HCT116 (cell line): Measurements from ENCODE around the gene BSND. TPM values are rescaled to one million over a fixed set of nuclear protein-coding genes. Genes with fewer than 3 reads are reported as not detected.

Experiments used
- ATAC-seq: fragments of 200-7000 bp; cut with Tn5 transposase; 2 replicates; pipeline ENCODE4 v1.9.1; 2020; ENCODE audit warnings: mild to moderate bottlenecking, moderate library complexity
- BruUV-seq: library from RNA; stranded (reverse); fragments of 400-500 nt; replicated peaks from 2 replicates; lab custom pipeline; 2021; lab: Mats Ljungman, UMichigan
- CTCF ChIA-PET: fragments of 300-600 bp; sonication (Branson Sonifier 250); formaldehyde crosslinking; loops from one replicate; lab custom pipeline; 2021; ENCODE audit warnings: antibody characterized with exemption; lab: Charles Lee
- POLR2A ChIA-PET: fragments of 300-600, 350-600 bp; sonication (Branson Sonifier 250); formaldehyde crosslinking; loops from one replicate; lab custom pipeline; 2021; ENCODE audit warnings: antibody characterized with exemption; lab: Charles Lee
- RAD21 ChIA-PET, 2 experiments: fragments of 300-600 bp; sonication (Branson Sonifier 250); formaldehyde crosslinking; loops; one replicate each; lab custom pipeline; 2023; ENCODE audit warnings: low total read pairs in 2 of 2; ENCODE audit not compliant: uncharacterized antibody in 2 of 2, unreplicated experiment in 2 of 2, low non-redundant PET in 1 of 2; lab: Charles Lee
- DNase-seq: peaks from one replicate; pipeline ENCODE4 v3.0.0-alpha.2; 2010; ENCODE audit warnings: low read depth, low spot score
- H2AFZ ChIP-seq: fragments of 200-600 bp; shearing (Covaris generic), sonication (generic); 2 replicates; pipeline ENCODE4 v1.6.1; 2017; ENCODE audit warnings: low read depth, mixed run types, mixed read lengths, antibody characterized with exemption, low read length; ENCODE audit not compliant: poor library complexity, severe bottlenecking
- H3K27ac ChIP-seq: 2 replicates; pipeline ENCODE4 v1.5.1; 2012; ENCODE audit warnings: low read depth, low read length
- H3K27me3 ChIP-seq: fragments of 200-600 bp; sonication (generic); 2 replicates; pipeline ENCODE4 v1.6.1; 2016; ENCODE audit warnings: mixed run types, low read length, mixed read lengths; ENCODE audit not compliant: insufficient read depth
- H3K36me3 ChIP-seq, 2 experiments: fragments of 200-500 bp in 1 of 2; fragments of 200-600 bp in 1 of 2; sonication (Bioruptor generic) in 1 of 2; sonication (generic) in 1 of 2; 2 replicates each; pipeline versions ENCODE4 v1.5.1 to v1.6.1; 2014 to 2016; ENCODE audit warnings: low read length in 2 of 2, inconsistent platforms in 1 of 2, mixed read lengths in 1 of 2, mixed run types in 1 of 2; ENCODE audit not compliant: insufficient read depth in 2 of 2, control insufficient read depth in 1 of 2
- H3K4me1 ChIP-seq, 2 experiments: fragments of 200-600 bp in 1 of 2; sonication (generic) in 1 of 2; 2 replicates each; pipeline versions ENCODE4 v1.5.1 to v1.6.1; 2012 to 2017; ENCODE audit warnings: low read length in 2 of 2, inconsistent platforms in 1 of 2, mild to moderate bottlenecking in 1 of 2, mixed read lengths in 1 of 2, mixed run types in 1 of 2, moderate library complexity in 1 of 2; ENCODE audit not compliant: insufficient read depth in 2 of 2, control insufficient read depth in 1 of 2
- H3K4me2 ChIP-seq: fragments of 200-600 bp; sonication (generic); 2 replicates; pipeline ENCODE4 v1.6.1; 2017; ENCODE audit warnings: mixed run types, low read length, mixed read lengths
- H3K4me3 ChIP-seq, 2 experiments: fragments of 200-600 bp in 1 of 2; sonication (generic) in 1 of 2; replicated peaks in 1 of 2; 2 replicates each; pipeline ENCODE4 v1.5.1; 2011 to 2016; ENCODE audit warnings: low read length in 2 of 2, control low read depth in 1 of 2, low read depth in 1 of 2, mild to moderate bottlenecking in 1 of 2, mixed read lengths in 1 of 2, mixed run types in 1 of 2
- H3K79me2 ChIP-seq: fragments of 200-600 bp; sonication (generic); 2 replicates; pipeline ENCODE4 v1.6.1; 2017; ENCODE audit warnings: mild to moderate bottlenecking, mixed run types, low read length, moderate library complexity, mixed read lengths; ENCODE audit not compliant: insufficient read depth
- H3K9ac ChIP-seq: fragments of 200-600 bp; sonication (generic); 2 replicates; pipeline ENCODE4 v1.6.1; 2016; ENCODE audit warnings: low read length, mixed read lengths
- H3K9me2 ChIP-seq: fragments of 200-600 bp; sonication (generic), shearing (Covaris generic); 2 replicates; pipeline ENCODE4 v1.6.1; 2017; ENCODE audit warnings: mixed run types, mild to moderate bottlenecking, moderate library complexity; ENCODE audit not compliant: insufficient read depth
- H3K9me3 ChIP-seq, 2 experiments: fragments of 200-500 bp in 1 of 2; fragments of 200-600 bp in 1 of 2; sonication (Bioruptor generic) in 1 of 2; sonication (generic) in 1 of 2; 2 replicates each; pipeline ENCODE4 v1.6.1; 2014 to 2017; ENCODE audit warnings: low read length in 2 of 2, mixed read lengths in 2 of 2, inconsistent platforms in 1 of 2, low read depth in 1 of 2, mild to moderate bottlenecking in 1 of 2, mixed run types in 1 of 2, moderate library complexity in 1 of 2; ENCODE audit not compliant: control insufficient read depth in 1 of 2, insufficient read depth in 1 of 2
- H4K20me1 ChIP-seq: fragments of 200-600 bp; sonication (generic), shearing (Covaris generic); 2 replicates; pipeline ENCODE4 v1.6.1; 2017; ENCODE audit warnings: mixed run types, mild to moderate bottlenecking, moderate library complexity; ENCODE audit not compliant: insufficient read depth
- CEBPB ChIP-seq: IDR thresholded peaks from 2 replicates; pipeline ENCODE4 v1.6.1; 2012; ENCODE audit warnings: low read depth
- CTCF ChIP-seq, 3 experiments: fragments of 200-600 bp in 1 of 3; sonication (generic) in 1 of 3; IDR thresholded peaks in 2 of 3; conservative IDR thresholded peaks in 1 of 3; 2 replicates each; pipeline ENCODE4 v1.5.1; 2012 to 2017; ENCODE audit warnings: low read depth in 2 of 3, low read length in 2 of 3, antibody characterized with exemption in 1 of 3, borderline replicate concordance in 1 of 3, control low read depth in 1 of 3, mild to moderate bottlenecking in 1 of 3, mixed read lengths in 1 of 3, mixed run types in 1 of 3, moderate library complexity in 1 of 3; ENCODE audit not compliant: insufficient read depth in 1 of 3
- EGR1 ChIP-seq: IDR thresholded peaks from 2 replicates; pipeline ENCODE4 v1.6.1; 2012; ENCODE audit warnings: low read depth
- EZH2phosphoT487 ChIP-seq: fragments of 200-600 bp; IDR thresholded peaks from 2 replicates; pipeline ENCODE4 v1.6.1; 2018; ENCODE audit warnings: antibody characterized with exemption, borderline replicate concordance
- JUND ChIP-seq: IDR thresholded peaks from 2 replicates; pipeline ENCODE4 v1.6.1; 2012
- MAX ChIP-seq: IDR thresholded peaks from 2 replicates; pipeline ENCODE4 v1.6.1; 2012
- POLR2AphosphoS5 ChIP-seq: IDR thresholded peaks from 2 replicates; pipeline ENCODE4 v1.6.1; 2011; ENCODE audit warnings: mild to moderate bottlenecking, low read depth, low read length, moderate library complexity
- RAD21 ChIP-seq: IDR thresholded peaks from 2 replicates; pipeline ENCODE4 v1.6.1; 2012; ENCODE audit warnings: low read depth, mild to moderate bottlenecking
- SIN3A ChIP-seq: IDR thresholded peaks from 2 replicates; pipeline ENCODE4 v1.6.1; 2012; ENCODE audit warnings: low read depth
- SP1 ChIP-seq: IDR thresholded peaks from 2 replicates; pipeline ENCODE4 v1.6.1; 2012; ENCODE audit warnings: low read depth
- SRF ChIP-seq: IDR thresholded peaks from 2 replicates; pipeline ENCODE4 v1.6.1; 2012; ENCODE audit warnings: low read depth
- TCF7L2 ChIP-seq: IDR thresholded peaks from 2 replicates; pipeline ENCODE4 v1.7.0; 2011; ENCODE audit warnings: borderline replicate concordance, inconsistent platforms; ENCODE audit not compliant: insufficient read depth, insufficient read length; ENCODE audit errors: extremely low read depth
- YY1 ChIP-seq: IDR thresholded peaks from 2 replicates; pipeline ENCODE4 v1.6.1; 2011; ENCODE audit warnings: low read length, low read depth, moderate library complexity, mild to moderate bottlenecking; ENCODE audit not compliant: insufficient replicate concordance; ENCODE audit errors: extremely low read depth
- ZFX ChIP-seq: fragments of 450-650 bp; IDR thresholded peaks from 2 replicates; pipeline ENCODE4 v1.6.1; 2017
- intact Hi-C: fragments of 100-400 bp; cut with micrococcal nuclease; formaldehyde crosslinking; loops from 2 replicates; pipeline ENCODE4 v1.10.0; 2022
- total RNA-seq: library from RNA; stranded (reverse); gene quantifications from one replicate; pipeline ENCODE4 v1.2.1, GENCODE V29; 2021; ENCODE audit not compliant: unreplicated experiment

The BSND gene
- total RNA-seq, 1 experiment from 2014 or later: not detected

GRCh38 chr1:54988975-54989374 lies 9.8 kb upstream of the BSND start:
- Histone ChIP-seq H3K4me1 (peaks cover 0 to 4% of the 10 kb centered on the region in 2 experiments; a peak in 1 of 4 replicates), H3K9ac (no peak overlapping the region), H3K4me3 (no peak overlapping the region), H2AFZ (no peak overlapping the region), H3K9me3 (no peaks in the 10 kb centered on the region), H4K20me1 (no peaks in the 10 kb centered on the region), H3K79me2 (no peaks in the 10 kb centered on the region), H3K4me2 (no peak overlapping the region), H3K9me2 (no peaks in the 10 kb centered on the region), H3K27ac (no peak overlapping the region), H3K27me3 (no peaks in the 10 kb centered on the region)
- ChIA-PET CTCF (interaction anchor here (1.1 to 2.4 kb wide), 3 partner anchors 33 to 44 kb away, joined by 3 to 15 read pairs (median 12); no protein-coding TSS in a partner anchor), RAD21 (no interaction called here), POLR2A (no interaction called here)
- DNase-seq (no peak), ATAC-seq (no peak)
- intact Hi-C loops: no loop called here
- no TSS peak for BruUV-seq
- no peak for TF ChIP-seq CTCF (IDR thresholded peaks at IDR 0.05 in 2 of 3, conservative IDR thresholded peaks at IDR 0.05 in 1 of 3; ENCODE audit: borderline replicate concordance in 1 of 3, insufficient read depth in 1 of 3, low read depth in 2 of 3, low read length in 2 of 3)
- TF ChIP-seq SIN3A: no peak
- TF ChIP-seq EZH2phosphoT487: no peak
- no peak for TF ChIP-seq CEBPB
- no peak for TF ChIP-seq ZFX
- TF ChIP-seq MAX: no peak
- TF ChIP-seq SRF: no peak
- no peak for TF ChIP-seq EGR1
- TF ChIP-seq POLR2AphosphoS5: no peak
- TF ChIP-seq TCF7L2: no peak
- TF ChIP-seq SP1: no peak
- no peak for TF ChIP-seq JUND
- TF ChIP-seq YY1: no peak
- no peak for TF ChIP-seq RAD21
- TF ChIP-seq, all 23 proteins: peak for 0
- no peaks in the 10 kb centered on the region for H3K36me3 ChIP-seq
